ENCODE results near the gene HES3.
A peak's percentile ranks its signal among the peaks of the same experiment; 100 is the strongest.
"Not testable (repeated sequence)": the region's sequence is repeated elsewhere in the genome, so short reads cannot be mapped to it uniquely, and the experiment has no call there.

HES3 gene

GRCh38 chr1:6209661-6210580 lies 34.1 kb upstream of the HES3 start:
- peak; percentile 48 for TF ChIP-seq CTCF (IDR thresholded peaks at IDR 0.05; ENCODE audit: insufficient read depth, low read depth, low read length, missing control alignments)
- peak; percentile 53 for DNase-seq (ENCODE audit: low read depth)
- no peak overlapping the region for H3K4me3 ChIP-seq (ENCODE audit: low read depth, low read length)

- TF ChIP-seq CTCF (IDR thresholded peaks at IDR 0.05; ENCODE audit: insufficient read depth, low read depth, low read length, missing control alignments), result no peak
- DNase-seq (ENCODE audit: low read depth), result no peak
- no peak overlapping the region for H3K4me3 ChIP-seq (ENCODE audit: low read depth, low read length)
Observed at GRCh38 chr1:6210591-6211355, 33.2 kb upstream of the HES3 start.

GRCh38 chr1:6211731-6212130 lies 32.2 kb upstream of the HES3 start:
- DNase-seq (ENCODE audit: low read depth), result no peak
- H3K4me3 ChIP-seq (ENCODE audit: low read depth, low read length), result no peak overlapping the region
- no peak for TF ChIP-seq CTCF (IDR thresholded peaks at IDR 0.05; ENCODE audit: insufficient read depth, low read depth, low read length, missing control alignments)

- TF ChIP-seq CTCF (IDR thresholded peaks at IDR 0.05; ENCODE audit: insufficient read depth, low read depth, low read length, missing control alignments), result no peak
- no peak overlapping the region for H3K4me3 ChIP-seq (ENCODE audit: low read depth, low read length)
- peak; percentile 61 for DNase-seq (ENCODE audit: low read depth)
Observed at GRCh38 chr1:6212193-6212959, 31.6 kb upstream of the HES3 start.

- no peak overlapping the region for H3K4me3 ChIP-seq (ENCODE audit: low read depth, low read length)
- no peak for DNase-seq (ENCODE audit: low read depth)
- no peak for TF ChIP-seq CTCF (IDR thresholded peaks at IDR 0.05; ENCODE audit: insufficient read depth, low read depth, low read length, missing control alignments)
Observed at GRCh38 chr1:6218375-6219164, 25.4 kb upstream of the HES3 start.

GRCh38 chr1:6219641-6220040 lies 24.3 kb upstream of the HES3 start:
- not testable (repeated sequence) for H3K4me3 ChIP-seq (ENCODE audit: low read depth, low read length); DNase-seq (ENCODE audit: low read depth)

Measured in GM12865 (cell line).